ENCODE data around the gene MBOAT2. TPM values are rescaled to one million over a fixed set of nuclear protein-coding genes. Genes with fewer than 3 reads are reported as not detected.

The MBOAT2 gene
- total RNA-seq, 2 experiments from 2014 or later = 2.7 to 3.5 TPM

DNA sequence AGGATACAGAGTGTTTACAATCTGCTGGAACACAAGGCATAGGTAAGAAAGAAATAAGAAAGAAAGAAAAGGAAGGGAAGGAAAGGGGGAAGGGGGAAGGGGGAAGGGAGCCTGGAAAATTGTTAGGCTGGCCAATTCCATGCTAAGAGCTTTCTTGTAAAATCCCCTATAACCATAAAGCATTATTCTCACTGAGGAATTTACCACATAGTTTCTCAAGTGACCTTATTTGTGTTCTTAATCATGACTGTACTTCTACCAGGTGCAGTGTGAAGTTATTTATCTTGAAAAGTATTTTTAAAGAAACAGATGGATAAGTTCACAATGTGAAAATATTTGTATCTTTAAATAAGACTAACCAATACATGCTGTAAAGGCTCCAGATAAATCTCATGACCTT is 126.9 kb downstream of the MBOAT2 start:
- CTCF ChIA-PET = no interaction called here
- POLR2A ChIA-PET = no interaction called here

DNA sequence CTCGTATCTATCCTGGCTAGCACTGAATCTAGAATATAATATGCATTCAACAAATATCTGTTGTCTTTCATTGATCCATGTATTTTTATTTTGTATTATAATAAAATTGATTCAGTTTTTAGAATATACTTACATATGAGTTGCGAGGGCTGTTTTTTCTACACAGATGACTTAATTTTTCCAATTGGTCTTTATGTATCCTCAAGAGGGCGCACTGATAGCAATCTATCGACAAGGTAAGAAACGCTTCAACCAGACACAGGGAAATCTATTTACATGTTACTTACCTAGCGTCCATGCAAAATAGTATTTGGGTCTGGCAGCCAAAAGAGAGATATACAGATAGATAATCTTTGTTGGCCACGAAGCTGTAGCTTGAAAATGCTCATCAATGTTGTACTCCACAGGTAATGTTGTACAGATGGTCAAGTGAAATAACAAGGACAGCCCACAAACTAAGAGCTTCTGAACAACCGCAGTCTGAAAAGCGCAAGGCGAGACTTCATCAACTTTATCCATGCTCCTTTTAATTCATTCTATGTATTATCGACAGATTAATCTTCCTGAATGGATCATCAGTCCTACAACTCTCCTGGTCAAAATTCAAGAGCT is 130.6 kb downstream of the MBOAT2 start:
- CTCF ChIA-PET = no interaction called here
- POLR2A ChIA-PET = no interaction called here

DNA sequence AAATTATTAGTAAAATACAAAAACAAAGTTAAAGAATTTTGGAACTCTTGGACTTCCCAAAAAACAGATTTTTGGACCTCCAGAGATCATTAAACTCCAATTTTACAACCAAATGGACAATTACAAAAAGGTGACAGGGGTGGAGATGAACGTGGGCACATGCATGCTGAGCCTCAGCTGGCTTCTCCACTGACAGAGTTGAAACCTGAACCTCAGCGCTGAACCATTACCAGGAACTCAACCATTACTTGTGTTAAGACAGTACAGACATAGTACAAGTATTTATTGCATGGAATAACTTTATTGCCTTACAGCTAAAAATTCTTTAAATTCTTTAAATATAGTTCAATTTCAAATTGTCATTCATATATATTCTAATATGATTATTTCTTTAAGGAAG is 133.0 kb downstream of the MBOAT2 start:
- ChIA-PET POLR2A (no interaction called here), CTCF (no interaction called here)

- ChIA-PET CTCF (no interaction called here), POLR2A (no interaction called here)
These were observed 136.1 kb downstream of the MBOAT2 start for GRCh38 chr2:8867363-8867762.

DNA sequence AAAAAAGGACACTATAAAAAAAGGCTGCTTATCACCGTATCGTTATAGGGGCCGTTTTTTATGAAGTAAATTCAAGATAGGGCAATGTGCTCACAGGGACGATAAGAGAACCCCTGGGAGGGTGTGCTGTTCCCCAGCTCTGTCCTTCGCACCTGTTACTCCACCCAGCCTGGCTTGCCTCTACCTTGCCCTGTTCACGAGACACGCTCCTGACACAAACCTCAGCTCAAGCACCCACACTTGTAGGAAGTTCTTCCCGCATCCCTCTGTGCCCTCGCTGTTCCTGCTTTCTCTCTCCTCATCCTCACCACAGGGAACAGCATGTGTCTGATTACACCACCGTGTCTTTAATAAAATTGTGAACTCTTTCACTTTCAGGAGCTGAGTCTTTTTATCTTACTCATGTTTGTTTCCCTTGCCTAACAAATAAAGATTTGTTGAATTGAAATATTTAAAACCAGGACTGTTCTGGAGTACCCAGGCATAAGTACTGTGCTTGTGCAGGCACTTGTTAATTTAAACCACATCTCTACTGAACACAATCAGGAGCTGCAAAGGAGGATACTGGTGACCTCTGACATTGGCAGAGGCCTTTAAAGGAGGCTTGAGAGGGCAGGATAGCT is 140.0 kb downstream of the MBOAT2 start:
- POLR2A ChIA-PET = no interaction called here
- CTCF ChIA-PET = no interaction called here

DNA sequence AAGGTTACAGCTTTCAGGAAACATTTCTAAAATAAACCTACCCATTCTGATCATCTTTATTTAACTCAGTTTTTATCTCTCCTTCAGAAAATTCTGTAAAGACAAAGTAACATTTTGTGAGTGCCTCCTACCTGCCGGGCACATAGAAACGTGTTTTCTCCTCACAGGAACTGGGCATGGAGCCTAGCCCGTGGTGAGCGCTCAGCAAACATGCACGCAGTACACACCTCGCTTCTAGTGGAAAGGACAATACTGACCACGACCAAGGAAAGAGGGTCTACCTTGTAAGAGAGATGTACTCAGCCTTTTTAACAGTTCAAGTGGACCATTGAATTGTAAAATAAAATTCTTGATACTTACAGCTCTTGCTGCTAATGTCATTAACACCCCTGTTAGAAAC is 141.3 kb downstream of the MBOAT2 start:
- ChIA-PET CTCF (no interaction called here), POLR2A (no interaction called here)

- POLR2A ChIA-PET = no interaction called here
- CTCF ChIA-PET = no interaction called here
These were observed 141.7 kb downstream of the MBOAT2 start for GRCh38 chr2:8861797-8862196.

DNA sequence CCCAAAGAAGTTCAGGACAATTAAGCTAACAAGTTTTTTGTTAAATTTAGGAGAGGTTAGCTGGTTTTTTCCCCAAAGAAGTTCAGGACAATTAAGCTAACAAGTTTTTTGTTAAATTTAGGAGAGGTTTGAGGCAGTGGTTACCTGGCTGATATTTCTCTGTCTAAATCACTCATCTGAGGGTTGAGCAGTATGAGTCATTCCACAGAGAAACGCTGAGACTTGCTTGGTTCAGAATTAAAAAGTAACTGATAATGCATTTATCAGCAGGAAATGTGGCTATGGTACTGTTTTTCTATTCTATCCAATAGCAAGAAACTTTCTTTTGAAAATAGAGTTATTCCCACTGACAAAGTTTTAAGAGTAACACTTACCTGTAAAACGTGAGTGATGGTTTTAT is 143.2 kb downstream of the MBOAT2 start:
- CTCF ChIA-PET = no interaction called here
- POLR2A ChIA-PET = no interaction called here

GRCh38 chr2:8858910-8859309 is 144.6 kb downstream of the MBOAT2 start:
- CTCF ChIA-PET = no interaction called here
- POLR2A ChIA-PET = no interaction called here

GRCh38 chr2:8858264-8858663 is 145.2 kb downstream of the MBOAT2 start:
- POLR2A ChIA-PET = no interaction called here
- CTCF ChIA-PET = no interaction called here

GRCh38 chr2:8857709-8858108 is 145.8 kb downstream of the MBOAT2 start:
- ChIA-PET CTCF (no interaction called here), POLR2A (no interaction called here)

DNA sequence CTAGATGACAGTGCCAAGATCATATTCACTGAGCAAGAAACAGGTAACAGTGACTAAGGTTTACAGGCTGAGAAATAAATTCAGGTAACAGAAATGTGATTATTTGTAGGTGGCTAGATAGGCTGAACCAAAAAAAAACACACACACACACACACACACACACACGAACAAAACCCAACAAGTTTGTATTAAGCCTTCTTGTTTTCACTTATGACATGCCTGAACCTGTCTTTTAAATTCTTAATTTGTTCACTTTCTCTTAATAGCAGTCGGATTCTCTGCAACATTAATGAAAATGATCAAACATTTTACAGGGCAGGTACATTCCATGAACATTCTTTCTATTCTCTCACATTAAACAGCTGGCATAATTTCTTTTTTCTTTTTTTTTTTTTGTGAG is 147.3 kb downstream of the MBOAT2 start:
- ChIA-PET POLR2A (no interaction called here), CTCF (no interaction called here)

GRCh38 chr2:8855010-8855409 is 148.5 kb downstream of the MBOAT2 start:
- POLR2A ChIA-PET = interaction anchor here (0.5 kb wide), 1 partner anchor 1169 kb away, joined by 3 read pairs; no protein-coding TSS in a partner anchor
- CTCF ChIA-PET = no interaction called here

- CTCF ChIA-PET = no interaction called here
- POLR2A ChIA-PET = no interaction called here
These were observed 150.1 kb downstream of the MBOAT2 start for GRCh38 chr2:8853426-8853825.

- CTCF ChIA-PET = no interaction called here
- POLR2A ChIA-PET = no interaction called here
These were observed 151.5 kb downstream of the MBOAT2 start for GRCh38 chr2:8851811-8852560.

GRCh38 chr2:8850845-8851487 is 152.5 kb downstream of the MBOAT2 start:
- CTCF ChIA-PET = interaction anchor here (0.6 kb wide), 1 partner anchor 269 kb away, joined by 3 read pairs; no protein-coding TSS in a partner anchor

GRCh38 chr2:8849327-8849726 is 154.2 kb downstream of the MBOAT2 start:
- ChIA-PET POLR2A (no interaction called here), CTCF (no interaction called here)

More at GRCh38 chr2:8850845-8851487, 152.5 kb downstream of the MBOAT2 start:
- POLR2A ChIA-PET = no interaction called here

DNA sequence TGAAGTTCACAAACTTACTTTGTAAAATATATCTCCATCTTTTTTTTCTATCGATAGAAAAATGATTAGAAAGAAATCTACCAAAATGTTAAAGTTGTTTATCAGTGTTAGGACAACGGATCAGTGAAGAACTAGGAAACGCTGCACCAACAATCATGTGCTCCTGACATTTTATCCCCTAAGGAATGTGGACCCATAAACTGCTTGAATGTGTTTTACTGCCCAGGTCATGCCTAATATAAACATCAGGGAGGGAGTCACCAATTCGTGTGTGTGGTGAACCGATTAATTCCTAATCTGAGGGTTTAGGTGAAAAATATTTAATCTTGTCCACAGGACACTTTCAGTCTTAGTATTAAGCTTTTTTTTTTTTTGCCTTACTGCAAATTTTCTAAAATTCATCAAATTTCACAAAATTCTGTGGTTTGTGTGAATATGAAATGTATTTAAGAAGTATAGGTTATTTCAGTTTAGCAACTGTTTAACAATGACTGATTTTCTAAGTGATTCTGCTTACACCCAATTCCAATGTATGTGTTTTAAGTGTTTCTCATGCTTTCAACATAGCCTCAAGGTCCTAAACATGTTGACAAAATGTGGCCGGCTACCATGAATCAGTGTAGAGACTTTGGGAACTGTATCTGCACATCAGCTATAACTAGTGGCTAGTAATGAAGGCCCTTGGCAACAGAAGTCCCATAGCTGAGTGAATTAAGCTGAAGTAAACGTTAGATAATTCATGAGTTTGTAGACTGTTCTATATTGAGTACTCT is 155.0 kb downstream of the MBOAT2 start:
- ChIA-PET CTCF (no interaction called here), POLR2A (no interaction called here)

DNA sequence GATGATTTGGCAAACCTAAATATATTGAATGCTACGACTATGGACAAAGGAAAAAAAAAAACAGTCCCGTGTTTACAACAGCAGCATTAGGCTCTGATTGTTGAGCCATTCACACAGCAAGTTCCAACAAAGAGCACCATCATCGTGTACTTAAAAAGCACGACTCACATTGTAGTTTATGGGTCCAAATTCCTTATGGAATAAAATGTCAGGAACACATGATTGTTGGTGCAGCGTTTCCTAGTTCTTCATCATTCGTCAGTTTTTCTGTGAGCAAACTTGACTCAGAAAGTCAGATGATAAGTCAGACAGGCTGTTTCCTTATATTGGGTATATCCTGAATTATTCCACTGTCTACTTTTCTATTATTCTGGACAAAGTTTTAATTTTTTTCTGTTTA is 156.1 kb downstream of the MBOAT2 start:
- ChIA-PET POLR2A (interaction anchor here (0.5 kb wide), 1 partner anchor 287 kb away, joined by 3 read pairs; no protein-coding TSS in a partner anchor), CTCF (no interaction called here)

DNA sequence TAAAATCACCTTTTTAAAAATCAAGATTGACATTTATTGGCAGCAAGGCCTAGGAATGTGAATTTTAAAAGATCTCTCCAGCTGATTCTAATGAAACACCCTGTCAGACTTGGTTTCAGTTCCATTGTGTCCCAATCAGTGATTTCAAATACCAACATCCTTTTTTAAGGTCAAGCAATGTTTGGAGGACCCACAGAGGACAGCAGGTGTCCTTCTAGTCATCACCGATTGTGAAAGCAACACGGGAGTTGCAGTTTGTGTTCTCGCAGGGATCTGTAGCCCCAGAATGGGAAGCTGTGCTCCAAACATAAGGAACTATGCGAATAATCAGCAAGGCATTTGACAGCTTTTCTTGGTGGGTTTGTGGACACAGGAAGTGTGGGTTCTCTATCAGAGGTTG is 161.6 kb downstream of the MBOAT2 start:
- POLR2A ChIA-PET = no interaction called here
- CTCF ChIA-PET = no interaction called here
